ENCODE measurements around the gene SSH2. TPM values are rescaled to one million over a fixed set of nuclear protein-coding genes. Genes with fewer than 3 reads are reported as not detected.

The SSH2 gene
- total RNA-seq, 4 donors from 2014 or later = 140 to 241 (median 172) TPM

DNA sequence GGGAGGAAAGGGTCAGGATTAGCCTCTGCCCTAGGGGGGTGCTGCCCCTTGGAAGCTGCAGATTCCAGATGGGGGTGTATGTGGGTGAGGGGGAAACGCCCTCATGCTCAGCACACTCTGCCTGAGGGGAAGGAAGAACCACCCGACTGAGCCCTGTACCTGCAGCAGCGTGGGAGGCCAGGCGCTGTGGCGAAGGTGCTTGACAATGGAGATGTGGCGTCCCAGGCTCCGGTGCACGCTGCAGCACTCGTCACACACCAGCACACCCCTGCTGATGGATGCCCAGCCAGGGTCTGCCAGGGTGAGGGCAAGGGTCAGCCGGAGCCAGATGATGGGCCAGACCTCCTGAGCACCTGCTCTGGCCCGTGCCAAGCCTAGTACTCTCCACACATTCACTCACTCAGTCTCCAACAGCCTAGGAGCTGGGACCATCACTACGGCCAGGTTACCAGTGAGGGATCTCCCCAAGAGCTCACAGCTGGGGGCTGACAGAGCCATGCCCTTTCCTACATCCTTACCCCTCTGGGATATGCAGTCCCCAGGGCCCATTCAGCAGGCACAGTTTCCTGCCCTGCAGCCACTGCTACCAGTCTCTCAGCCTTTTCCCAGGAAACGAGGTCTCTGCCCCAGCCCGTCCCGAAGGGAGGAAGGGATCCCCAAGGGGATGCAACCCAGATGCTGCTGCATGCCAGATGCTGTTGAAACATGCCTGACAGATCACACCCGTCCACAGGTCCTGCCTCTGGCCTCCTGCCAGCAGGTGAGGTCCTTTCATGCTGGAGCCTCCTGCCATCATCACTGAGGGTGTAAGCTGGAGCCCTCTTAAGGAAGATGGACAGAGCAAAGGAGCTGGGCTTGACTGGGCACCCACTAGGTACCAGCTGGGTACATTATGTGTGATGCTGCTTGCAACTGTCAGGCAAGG is 346.4 kb downstream of the SSH2 start:
- peak overlapping the region in 1 of 4 donors; percentile 82 for H3K4me3 ChIP-seq
- in situ Hi-C loops (cut with MboI; ENCODE audit: low sequenced_read_pairs in 4 of 4) = loop anchor here in 1 of 4 donors (25.0 kb wide), 1 partner anchor 354 kb away; the partner anchor contains the start of genes EFCAB5 and SSH2
- intact Hi-C loops (cut with DNase I; ENCODE audit: low total_unique reads) = loop anchor here (10.0 kb wide), 1 partner anchor 441 kb away; no protein-coding TSS in a partner anchor

DNA sequence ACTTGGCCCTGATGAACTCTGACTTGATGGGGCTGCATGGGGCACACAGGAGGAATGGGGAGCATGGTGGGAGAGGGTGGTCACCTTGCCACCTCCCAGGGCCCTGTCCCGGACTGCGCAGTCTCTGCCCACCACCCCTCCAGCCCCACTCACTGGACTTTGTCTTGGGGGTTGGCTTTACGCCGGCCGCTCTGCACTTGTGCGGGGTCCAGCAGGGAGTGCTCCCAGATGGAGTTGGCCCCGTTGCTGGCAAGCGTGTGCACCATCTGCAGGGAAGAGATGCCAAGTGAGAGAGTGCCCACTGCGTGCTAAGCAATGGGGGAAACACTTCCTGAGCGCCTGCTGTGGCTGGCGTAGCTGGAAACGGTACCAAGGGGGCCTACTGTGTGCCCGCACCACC is 347.3 kb downstream of the SSH2 start:
- H3K27me3 ChIP-seq = no peaks in the 10 kb centered on the region
- no peak overlapping the region for H3K4me3 ChIP-seq
- in situ Hi-C loops (cut with MboI; ENCODE audit: low sequenced_read_pairs in 4 of 4) (loop anchor here in 1 of 4 donors (25.0 kb wide), 1 partner anchor 355 kb away; the partner anchor contains the start of genes EFCAB5 and SSH2), intact Hi-C loops (cut with DNase I; ENCODE audit: low total_unique reads) (loop anchor here (10.0 kb wide), 1 partner anchor 442 kb away; no protein-coding TSS in a partner anchor)
- DNase-seq = no peak
- peaks cover 43 to 52% of the 10 kb centered on the region in 2 donors for H3K4me1 ChIP-seq
- H3K36me3 ChIP-seq = peaks cover 0 to 45% of the 10 kb centered on the region in 2 donors
- H3K27ac ChIP-seq = peak overlapping the region in 2 of 4 donors; percentile 16 to 53
- TF ChIP-seq CTCF (IDR thresholded peaks at IDR 0.05 in 4 of 5, conservative IDR thresholded peaks at IDR 0.05 in 1 of 5) = no peak
- no peak for TF ChIP-seq POLR2A (IDR thresholded peaks at IDR 0.05)
- no peaks in the 10 kb centered on the region for H3K9me3 ChIP-seq
- no peak for ATAC-seq

More for the DNA sequence above, 346.4 kb downstream of the SSH2 start:
- ATAC-seq (no peak), DNase-seq (no peak)
- Histone ChIP-seq H3K36me3 (peaks cover 0 to 37% of the 10 kb centered on the region in 2 donors), H3K9me3 (no peaks in the 10 kb centered on the region), H3K4me1 (peaks cover 51 to 57% of the 10 kb centered on the region in 2 donors), H3K27me3 (no peaks in the 10 kb centered on the region), H3K27ac (peak overlapping the region; percentile 72 to 90 (median 86))
- TF ChIP-seq CTCF (IDR thresholded peaks at IDR 0.05 in 4 of 5, conservative IDR thresholded peaks at IDR 0.05 in 1 of 5) = no peak
- TF ChIP-seq POLR2A (IDR thresholded peaks at IDR 0.05) = no peak

GRCh38 chr17:29582254-29582765 is 347.7 kb downstream of the SSH2 start:
- Histone ChIP-seq H3K4me3 (no peak overlapping the region), H3K27ac (peak overlapping the region in 3 of 4 donors; percentile 16 to 53 (median 26)), H3K4me1 (peaks cover 38 to 47% of the 10 kb centered on the region in 2 donors), H3K36me3 (peaks cover 0 to 49% of the 10 kb centered on the region in 2 donors), H3K27me3 (no peaks in the 10 kb centered on the region), H3K9me3 (no peaks in the 10 kb centered on the region)
- TF ChIP-seq CTCF (IDR thresholded peaks at IDR 0.05 in 4 of 5, conservative IDR thresholded peaks at IDR 0.05 in 1 of 5) (no peak), POLR2A (IDR thresholded peaks at IDR 0.05) (no peak)
- intact Hi-C loops (cut with DNase I; ENCODE audit: low total_unique reads) = loop anchor here (10.0 kb wide), 1 partner anchor 442 kb away; no protein-coding TSS in a partner anchor
- no peak for ATAC-seq
- no peak for DNase-seq
- in situ Hi-C loops (cut with MboI; ENCODE audit: low sequenced_read_pairs in 4 of 4) = loop anchor here in 1 of 4 donors (25.0 kb wide), 1 partner anchor 355 kb away; the partner anchor contains the start of genes EFCAB5 and SSH2

DNA sequence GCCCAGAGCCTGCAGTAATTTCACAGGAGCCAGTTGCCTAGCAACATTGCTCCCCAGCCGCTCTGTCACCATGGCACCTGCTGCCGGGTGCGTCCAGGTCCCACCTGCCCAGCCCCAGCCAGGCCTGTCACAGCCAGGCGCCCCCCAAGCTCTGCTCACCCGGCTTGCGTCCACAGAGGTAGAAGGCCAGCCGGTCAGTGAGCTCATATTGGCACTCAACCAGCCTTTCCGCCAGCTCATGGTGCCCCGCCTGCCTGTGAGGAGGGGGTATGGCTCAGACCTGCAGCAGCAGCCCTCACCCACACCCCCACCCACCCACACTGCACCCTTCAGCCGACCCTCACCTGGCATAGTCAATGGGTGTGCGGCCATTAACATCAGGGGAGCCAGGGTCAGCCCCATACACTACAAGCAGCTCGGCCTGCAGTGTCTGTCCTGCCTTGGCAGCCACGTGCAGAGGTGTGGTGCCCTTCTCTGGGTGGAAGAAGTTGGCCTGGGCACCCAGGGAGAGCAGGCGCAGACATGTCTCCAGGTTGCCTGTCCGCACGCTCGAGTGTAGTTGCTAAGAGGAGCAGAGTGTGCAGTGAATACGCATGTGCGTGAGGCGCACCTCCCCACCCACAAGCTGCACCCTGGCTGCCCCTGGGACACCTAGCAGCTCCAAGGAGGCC is 348.3 kb downstream of the SSH2 start:
- in situ Hi-C loops (cut with MboI; ENCODE audit: low sequenced_read_pairs in 4 of 4) = loop anchor here in 1 of 4 donors (25.0 kb wide), 1 partner anchor 356 kb away; the partner anchor contains the start of genes EFCAB5 and SSH2

More for the DNA sequence above, 348.3 kb downstream of the SSH2 start:
- Histone ChIP-seq H3K27me3 (no peaks in the 10 kb centered on the region), H3K27ac (peak overlapping the region in 2 of 4 donors; percentile 5 to 53), H3K4me1 (peaks cover 33 to 41% of the 10 kb centered on the region in 2 donors), H3K9me3 (no peaks in the 10 kb centered on the region), H3K36me3 (peaks cover 0 to 55% of the 10 kb centered on the region in 2 donors), H3K4me3 (no peak overlapping the region)
- DNase-seq (peak in 1 of 2 donors; percentile 17), ATAC-seq (no peak)
- intact Hi-C loops (cut with DNase I; ENCODE audit: low total_unique reads) = loop anchor here (2.0 to 10.0 kb wide), 4 partner anchors 197 to 511 kb away; partner anchors contain the start of gene SSH2
- TF ChIP-seq POLR2A (IDR thresholded peaks at IDR 0.05) (no peak), CTCF (IDR thresholded peaks at IDR 0.05 in 4 of 5, conservative IDR thresholded peaks at IDR 0.05 in 1 of 5) (no peak)
